SK-N-SH treated with all-trans-retinoic acid at 6 μM for 48 hours (cell line): Measurements from ENCODE around the gene TGM5.

Source experiments
- ARNTL ChIP-seq: fragments of 450-650 bp; formaldehyde crosslinking; IDR thresholded peaks from 2 replicates; pipeline ENCODE4 v1.5.0; 2020; ENCODE audit warnings: low read depth, mild to moderate bottlenecking, moderate library complexity, borderline replicate concordance
- CSDC2 ChIP-seq: fragments of 250-450 bp; sonication (Bioruptor Pico); IDR thresholded peaks from 2 replicates; pipeline ENCODE4 v1.5.0; 2020; ENCODE audit warnings: mild to moderate bottlenecking, moderate library complexity
- ESRRG ChIP-seq: fragments of 250-450 bp; sonication (Bioruptor Pico); IDR thresholded peaks from 2 replicates; pipeline ENCODE4 v1.6.1; 2021; ENCODE audit warnings: mild to moderate bottlenecking
- GLIS3 ChIP-seq: fragments of 250-450 bp; sonication (Bioruptor Pico); IDR thresholded peaks from 2 replicates; pipeline ENCODE4 v1.5.0; 2020; ENCODE audit warnings: mild to moderate bottlenecking, moderate library complexity
- PPARA ChIP-seq: fragments of 250-450 bp; sonication (Bioruptor Pico); IDR thresholded peaks from 2 replicates; pipeline ENCODE4 v1.5.0; 2020; ENCODE audit warnings: mild to moderate bottlenecking, borderline replicate concordance
- RARB ChIP-seq: fragments of 250-450 bp; sonication (Bioruptor Pico); IDR thresholded peaks from 2 replicates; pipeline ENCODE4 v1.8.0; 2021; ENCODE audit warnings: mild to moderate bottlenecking, moderate library complexity
- SNAI2 ChIP-seq: fragments of 250-450 bp; sonication (Bioruptor Pico); IDR thresholded peaks from 2 replicates; pipeline ENCODE4 v1.5.0; 2020; ENCODE audit warnings: mild to moderate bottlenecking, moderate library complexity
- ZNF565 ChIP-seq: fragments of 450-650 bp; formaldehyde crosslinking; conservative IDR thresholded peaks from 2 replicates; pipeline ENCODE4 v1.5.0; 2020; ENCODE audit warnings: low read depth, mild to moderate bottlenecking, moderate library complexity

- TF ChIP-seq PPARA (CRISPR knock-in tag) (no peak), ZNF565 (no peak), GLIS3 (CRISPR knock-in tag) (no peak), RARB (CRISPR knock-in tag) (no peak), ARNTL (no peak), ESRRG (no peak), SNAI2 (no peak), CSDC2 (no peak)
Measured at GRCh38 chr15:43194795-43195194, 71.9 kb downstream of the TGM5 start.
